NB4 (cell line): ENCODE measurements around the gene GZMM.
A peak's percentile ranks its signal among the peaks of the same experiment; 100 is the strongest.
"Not testable (repeated sequence)": the region's sequence is repeated elsewhere in the genome, so short reads cannot be mapped to it uniquely, and the experiment has no call there.

Experiments
- DNase-seq: peaks from one replicate; pipeline ENCODE4 v3.0.0; 2010; ENCODE audit warnings: low read depth
- H3K4me3 ChIP-seq: one replicate; pipeline ENCODE4 v1.5.1; 2011; ENCODE audit warnings: mild to moderate bottlenecking, low read depth, low read length, moderate library complexity
- CTCF ChIP-seq: IDR thresholded peaks from one replicate; pipeline ENCODE4 v1.5.1; 2012; ENCODE audit warnings: low read depth, low read length
- MAX ChIP-seq: IDR thresholded peaks from 2 replicates; pipeline ENCODE4 v1.6.1; 2011; ENCODE audit warnings: low read depth, low read length
- MYC ChIP-seq: IDR thresholded peaks from 2 replicates; pipeline ENCODE4 v1.6.1; 2011; ENCODE audit warnings: low read depth, low read length
- POLR2A ChIP-seq: IDR thresholded peaks from 2 replicates; pipeline ENCODE4 v1.6.1; 2011; ENCODE audit warnings: mild to moderate bottlenecking; ENCODE audit not compliant: insufficient read length; ENCODE audit errors: extremely low read depth

GZMM gene

DNA sequence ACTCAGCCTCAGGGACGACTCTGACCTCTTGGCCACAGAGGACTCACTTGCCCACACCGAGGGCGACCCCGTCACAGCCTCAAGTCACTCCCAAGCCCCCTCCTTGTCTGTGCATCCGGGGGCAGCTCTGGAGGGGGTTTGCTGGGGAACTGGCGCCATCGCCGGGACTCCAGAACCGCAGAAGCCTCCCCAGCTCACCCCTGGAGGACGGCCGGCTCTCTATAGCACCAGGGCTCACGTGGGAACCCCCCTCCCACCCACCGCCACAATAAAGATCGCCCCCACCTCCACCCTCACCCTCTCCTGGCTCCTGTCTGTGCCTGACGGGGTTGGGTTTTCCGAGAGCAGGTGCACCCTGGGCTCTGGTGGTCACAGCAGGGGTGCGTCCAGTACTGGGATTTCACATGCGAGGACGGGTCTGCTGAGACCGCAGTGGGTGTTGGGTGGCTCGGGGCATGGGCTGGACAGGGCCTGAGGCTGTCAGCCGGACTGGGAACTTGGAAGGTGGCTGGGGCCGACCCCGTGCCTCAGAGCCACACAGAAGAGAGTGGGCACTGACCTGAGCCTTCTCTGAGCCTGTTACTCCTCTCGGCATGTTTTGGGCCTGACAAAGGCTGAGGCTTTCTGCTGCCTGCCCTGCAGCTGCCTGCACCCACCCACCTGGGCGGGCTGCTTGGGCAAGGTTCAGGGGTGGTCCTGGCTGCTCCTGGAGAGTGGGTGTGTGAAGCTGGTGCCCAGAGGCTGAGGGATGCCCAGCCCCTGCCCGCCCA lies 39.5 kb downstream of the GZMM start:
- no peak for TF ChIP-seq MAX
- no peak for TF ChIP-seq CTCF
- no peak for TF ChIP-seq MYC
- no peak for TF ChIP-seq POLR2A
- no peak overlapping the region for H3K4me3 ChIP-seq

DNA sequence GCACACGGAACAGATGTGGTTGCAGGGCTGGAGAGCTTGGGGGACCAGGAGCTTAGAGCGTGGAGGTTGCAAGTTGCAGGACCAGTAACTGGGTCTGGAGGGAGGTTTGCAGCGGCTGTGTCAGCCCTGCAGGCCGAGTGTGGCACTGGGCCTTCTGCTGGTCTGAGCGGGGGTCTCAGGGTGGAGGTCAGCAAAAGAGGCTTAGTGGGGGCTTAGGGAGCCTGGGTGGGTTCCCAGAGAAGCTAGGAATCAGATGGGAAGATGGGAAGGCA lies 40.1 kb downstream of the GZMM start:
- no peak overlapping the region for H3K4me3 ChIP-seq
- TF ChIP-seq MYC (no peak), CTCF (no peak), MAX (no peak), POLR2A (no peak)
- DNase-seq: no peak

More for the DNA sequence above, 39.5 kb downstream of the GZMM start:
- DNase-seq: no peak

GRCh38 chr19:584240-585001 lies 40.6 kb downstream of the GZMM start:
- DNase-seq: peak; percentile 64
- no peak overlapping the region for H3K4me3 ChIP-seq
- peak; percentile 73 for TF ChIP-seq CTCF
- no peak for TF ChIP-seq MAX

DNA sequence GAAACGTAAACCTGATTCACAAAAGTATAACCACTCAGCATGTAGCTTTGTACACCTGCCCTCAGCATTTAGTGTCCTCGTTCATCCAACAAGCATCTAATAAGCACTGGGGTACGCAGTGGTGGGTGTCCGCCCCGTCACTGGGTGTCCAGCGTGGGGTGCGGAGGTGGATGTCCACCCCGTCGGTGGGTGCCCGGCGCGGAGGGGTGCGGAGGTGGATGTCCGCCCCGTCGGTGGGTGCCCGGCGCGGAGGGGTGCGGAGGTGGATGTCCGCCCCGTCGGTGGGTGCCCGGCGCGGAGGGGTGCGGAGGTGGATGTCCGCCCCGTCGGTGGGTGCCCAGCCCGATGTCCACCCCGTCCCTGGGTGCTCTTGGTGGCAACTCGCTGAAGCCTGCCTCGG lies 41.3 kb downstream of the GZMM start:
- DNase-seq, H3K4me3 ChIP-seq: not testable (repeated sequence)

DNA sequence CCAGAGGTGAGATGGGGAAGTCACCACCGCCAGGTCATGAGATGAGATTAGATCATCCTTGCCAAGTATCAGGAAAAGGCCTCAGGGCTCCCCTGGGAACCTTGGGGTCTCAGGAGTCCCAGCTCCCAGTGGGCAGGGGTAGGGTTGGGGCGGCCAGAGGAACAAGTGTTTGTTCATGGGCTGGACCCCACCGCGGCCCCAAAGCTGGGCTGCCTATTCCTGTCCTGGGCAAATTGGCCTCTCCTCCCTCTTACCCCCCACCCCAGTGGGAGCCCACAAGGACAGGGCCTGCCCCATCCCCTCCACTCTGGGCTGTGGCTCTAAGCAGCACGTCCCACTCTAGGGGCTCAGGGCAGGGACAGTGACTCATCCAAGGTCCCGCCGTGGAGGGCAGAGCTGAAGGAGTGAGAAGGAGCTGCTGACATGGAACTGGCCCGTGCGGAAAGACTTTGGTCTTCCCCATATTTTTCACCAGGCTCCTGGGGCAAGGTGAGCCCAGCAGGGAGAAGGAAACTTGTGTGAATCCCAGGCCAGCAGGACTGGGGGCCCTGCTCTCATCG lies 41.8 kb downstream of the GZMM start:
- TF ChIP-seq POLR2A: no peak
- TF ChIP-seq CTCF: no peak
- no peak for TF ChIP-seq MYC
- TF ChIP-seq MAX: no peak
- no peak overlapping the region for H3K4me3 ChIP-seq
- DNase-seq: peak; percentile 36

DNA sequence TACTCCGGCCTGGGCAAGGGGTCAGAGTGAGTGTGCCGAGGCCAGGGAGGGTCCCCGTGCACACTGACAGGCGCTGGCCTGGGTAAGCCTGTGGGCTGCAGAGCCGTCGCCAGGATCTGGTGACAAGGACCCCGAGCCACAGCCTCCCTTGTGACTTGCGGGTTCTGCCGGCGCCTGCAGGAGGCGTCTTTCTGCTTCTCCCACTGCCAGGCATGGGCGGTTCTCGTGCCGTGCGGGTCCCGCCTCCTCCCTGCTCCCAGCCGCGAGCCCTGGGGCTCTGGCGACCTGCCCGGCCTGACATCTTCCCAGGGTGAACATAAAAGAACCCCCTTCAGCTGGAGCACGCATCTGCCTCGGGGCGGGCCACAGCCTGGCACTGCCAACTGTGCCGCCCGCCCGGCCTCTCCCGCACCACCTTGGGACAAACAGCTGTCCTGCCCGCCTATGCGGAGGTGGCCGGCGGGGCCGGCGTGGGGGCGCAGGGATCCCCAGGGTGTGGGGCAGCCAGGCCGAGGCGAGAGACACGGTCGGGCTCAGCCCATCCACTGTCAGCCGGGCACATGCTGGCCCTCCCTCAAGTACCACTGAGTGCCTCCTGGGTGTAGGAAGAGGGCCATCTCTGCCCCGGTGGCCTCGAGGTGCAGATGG lies 44.4 kb downstream of the GZMM start:
- H3K4me3 ChIP-seq: no peak overlapping the region
- DNase-seq: peak; percentile 77

More for the DNA sequence above, 44.4 kb downstream of the GZMM start:
- no peak; the same call in 1 of the 2 replicates for TF ChIP-seq MAX
- TF ChIP-seq MYC: peak; percentile 41; the same call in 1 of the 2 replicates
- TF ChIP-seq POLR2A: no peak
- TF ChIP-seq CTCF: peak; percentile 45
